ENCODE results near the gene RIMS4.

DNA sequence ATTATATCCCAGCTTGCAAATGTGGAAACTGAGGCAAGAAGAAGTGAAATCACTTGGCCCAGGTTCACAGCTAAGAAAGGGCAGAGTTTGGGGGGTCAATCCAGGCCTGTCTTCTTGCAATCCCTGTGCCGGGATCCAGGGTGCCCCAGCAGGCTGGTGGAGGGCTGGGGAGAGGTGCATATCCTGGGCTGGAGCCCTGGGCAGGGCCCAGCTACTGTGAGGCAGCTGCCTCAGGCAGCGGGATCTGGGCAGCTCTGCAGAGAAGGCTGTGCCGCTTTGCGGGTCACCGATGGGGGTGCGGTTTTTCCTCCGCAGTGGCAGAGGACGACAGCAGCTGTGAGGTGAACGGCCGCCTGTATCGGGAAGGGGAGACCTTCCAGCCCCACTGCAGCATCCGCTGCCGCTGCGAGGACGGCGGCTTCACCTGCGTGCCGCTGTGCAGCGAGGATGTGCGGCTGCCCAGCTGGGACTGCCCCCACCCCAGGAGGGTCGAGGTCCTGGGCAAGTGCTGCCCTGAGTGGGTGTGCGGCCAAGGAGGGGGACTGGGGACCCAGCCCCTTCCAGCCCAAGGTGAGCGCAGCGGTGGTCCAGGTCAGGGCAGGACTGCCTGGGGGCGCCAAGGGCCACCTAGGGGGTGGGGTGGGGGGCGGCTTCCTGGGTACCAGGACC lies 85.8 kb downstream of the RIMS4 start:
- no peak for TF ChIP-seq SUPT20H (IDR thresholded peaks at IDR 0.05; ENCODE audit: borderline replicate concordance, control insufficient read depth, low read depth, low read length)
- no peak for TF ChIP-seq POLR2A (IDR thresholded peaks at IDR 0.05; ENCODE audit: low read depth, low read length)
- no peak for TF ChIP-seq RCOR1 (conservative IDR thresholded peaks at IDR 0.05; ENCODE audit: low read depth, low read length)
- no peak for TF ChIP-seq EP300 (IDR thresholded peaks at IDR 0.05; ENCODE audit: borderline replicate concordance in 1 of 2, control insufficient read depth in 1 of 2, low read depth in 2 of 2, low read length in 2 of 2)
- no peak for TF ChIP-seq ATF3 (IDR thresholded peaks at IDR 0.05; ENCODE audit: borderline replicate concordance, extremely low read depth, low read depth, low read length)
- TF ChIP-seq SMC3 (IDR thresholded peaks at IDR 0.05; ENCODE audit: borderline replicate concordance, low read length), result no peak
- no peak for TF ChIP-seq ETV6 (conservative IDR thresholded peaks at IDR 0.05 in 1 of 2, IDR thresholded peaks at IDR 0.05 in 1 of 2; ENCODE audit: borderline replicate concordance in 1 of 2, low read depth in 1 of 2)
- no peak for TF ChIP-seq TCF7 (IDR thresholded peaks at IDR 0.05; ENCODE audit: borderline replicate concordance)
